GM18951 (cell line): ENCODE data around the gene FRMD8.

Experiments used
- POLR2A ChIP-seq: IDR thresholded peaks from 4 replicates; pipeline ENCODE4 v1.6.1; 2011; ENCODE audit warnings: mild to moderate bottlenecking; ENCODE audit not compliant: insufficient read length, insufficient read depth; ENCODE audit errors: extremely low read depth
- in situ Hi-C: fragments of 300-500 bp; cut with MboI; formaldehyde crosslinking; loops from one replicate; pipeline ENCODE4 v1.12.0; 2022; ENCODE audit warnings: low sequenced_read_pairs, mixed read lengths, inconsistent platforms; ENCODE audit not compliant: unreplicated experiment

FRMD8 gene

GRCh38 chr11:65423516-65424204 lies 37.2 kb downstream of the FRMD8 start:
- in situ Hi-C loops: loop anchor here (5.0 kb wide), 1 partner anchor 79 kb away; no protein-coding TSS in a partner anchor
- TF ChIP-seq POLR2A: no peak

DNA sequence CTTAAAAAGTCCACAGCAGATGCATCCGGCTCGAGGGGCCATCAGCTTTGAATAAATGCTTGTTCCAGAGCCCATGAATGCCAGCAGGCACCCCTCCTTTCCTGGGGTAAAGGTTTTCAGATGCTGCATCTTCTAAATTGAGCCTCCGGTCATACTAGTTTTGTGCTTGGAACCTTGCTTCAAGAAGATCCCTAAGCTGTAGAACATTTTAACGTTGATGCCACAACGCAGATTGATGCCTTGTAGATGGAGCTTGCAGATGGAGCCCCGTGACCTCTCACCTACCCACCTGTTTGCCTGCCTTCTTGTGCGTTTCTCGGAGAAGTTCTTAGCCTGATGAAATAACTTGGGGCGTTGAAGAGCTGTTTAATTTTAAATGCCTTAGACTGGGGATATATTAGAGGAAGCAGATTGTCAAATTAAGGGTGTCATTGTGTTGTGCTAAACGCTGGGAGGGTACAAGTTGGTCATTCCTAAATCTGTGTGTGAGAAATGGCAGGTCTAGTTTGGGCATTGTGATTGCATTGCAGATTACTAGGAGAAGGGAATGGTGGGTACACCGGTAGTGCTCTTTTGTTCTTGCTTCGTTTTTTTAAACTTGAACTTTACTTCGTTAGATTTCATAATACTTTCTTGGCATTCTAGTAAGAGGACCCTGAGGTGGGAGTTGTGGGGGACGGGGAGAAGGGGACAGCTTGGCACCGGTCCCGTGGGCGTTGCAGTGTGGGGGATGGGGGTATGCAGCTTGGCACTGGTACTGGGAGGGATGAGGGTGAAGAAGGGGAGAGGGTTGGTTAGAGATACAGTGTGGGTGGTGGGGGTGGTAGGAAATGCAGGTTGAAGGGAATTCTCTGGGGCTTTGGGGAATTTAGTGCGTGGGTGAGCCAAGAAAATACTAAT lies 38.0 kb downstream of the FRMD8 start:
- in situ Hi-C loops: loop anchor here (5.0 kb wide), 1 partner anchor 78 kb away; no protein-coding TSS in a partner anchor

DNA sequence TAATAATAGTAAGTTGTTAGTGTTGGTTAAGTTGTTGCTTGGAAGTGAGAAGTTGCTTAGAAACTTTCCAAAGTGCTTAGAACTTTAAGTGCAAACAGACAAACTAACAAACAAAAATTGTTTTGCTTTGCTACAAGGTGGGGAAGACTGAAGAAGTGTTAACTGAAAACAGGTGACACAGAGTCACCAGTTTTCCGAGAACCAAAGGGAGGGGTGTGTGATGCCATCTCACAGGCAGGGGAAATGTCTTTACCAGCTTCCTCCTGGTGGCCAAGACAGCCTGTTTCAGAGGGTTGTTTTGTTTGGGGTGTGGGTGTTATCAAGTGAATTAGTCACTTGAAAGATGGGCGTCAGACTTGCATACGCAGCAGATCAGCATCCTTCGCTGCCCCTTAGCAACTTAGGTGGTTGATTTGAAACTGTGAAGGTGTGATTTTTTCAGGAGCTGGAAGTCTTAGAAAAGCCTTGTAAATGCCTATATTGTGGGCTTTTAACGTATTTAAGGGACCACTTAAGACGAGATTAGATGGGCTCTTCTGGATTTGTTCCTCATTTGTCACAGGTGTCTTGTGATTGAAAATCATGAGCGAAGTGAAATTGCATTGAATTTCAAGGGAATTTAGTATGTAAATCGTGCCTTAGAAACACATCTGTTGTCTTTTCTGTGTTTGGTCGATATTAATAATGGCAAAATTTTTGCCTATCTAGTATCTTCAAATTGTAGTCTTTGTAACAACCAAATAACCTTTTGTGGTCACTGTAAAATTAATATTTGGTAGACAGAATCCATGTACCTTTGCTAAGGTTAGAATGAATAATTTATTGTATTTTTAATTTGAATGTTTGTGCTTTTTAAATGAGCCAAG lies 38.9 kb downstream of the FRMD8 start:
- TF ChIP-seq POLR2A: peak; percentile 43
- in situ Hi-C loops: no loop called here

More for the DNA sequence above, 38.0 kb downstream of the FRMD8 start:
- peak; percentile 33 for TF ChIP-seq POLR2A

GRCh38 chr11:65425971-65426838 lies 39.8 kb downstream of the FRMD8 start:
- TF ChIP-seq POLR2A: peak; percentile 39
- in situ Hi-C loops: no loop called here

- TF ChIP-seq POLR2A: peak; percentile 64
- in situ Hi-C loops: no loop called here
Observed at GRCh38 chr11:65426839-65427690, 40.6 kb downstream of the FRMD8 start.

DNA sequence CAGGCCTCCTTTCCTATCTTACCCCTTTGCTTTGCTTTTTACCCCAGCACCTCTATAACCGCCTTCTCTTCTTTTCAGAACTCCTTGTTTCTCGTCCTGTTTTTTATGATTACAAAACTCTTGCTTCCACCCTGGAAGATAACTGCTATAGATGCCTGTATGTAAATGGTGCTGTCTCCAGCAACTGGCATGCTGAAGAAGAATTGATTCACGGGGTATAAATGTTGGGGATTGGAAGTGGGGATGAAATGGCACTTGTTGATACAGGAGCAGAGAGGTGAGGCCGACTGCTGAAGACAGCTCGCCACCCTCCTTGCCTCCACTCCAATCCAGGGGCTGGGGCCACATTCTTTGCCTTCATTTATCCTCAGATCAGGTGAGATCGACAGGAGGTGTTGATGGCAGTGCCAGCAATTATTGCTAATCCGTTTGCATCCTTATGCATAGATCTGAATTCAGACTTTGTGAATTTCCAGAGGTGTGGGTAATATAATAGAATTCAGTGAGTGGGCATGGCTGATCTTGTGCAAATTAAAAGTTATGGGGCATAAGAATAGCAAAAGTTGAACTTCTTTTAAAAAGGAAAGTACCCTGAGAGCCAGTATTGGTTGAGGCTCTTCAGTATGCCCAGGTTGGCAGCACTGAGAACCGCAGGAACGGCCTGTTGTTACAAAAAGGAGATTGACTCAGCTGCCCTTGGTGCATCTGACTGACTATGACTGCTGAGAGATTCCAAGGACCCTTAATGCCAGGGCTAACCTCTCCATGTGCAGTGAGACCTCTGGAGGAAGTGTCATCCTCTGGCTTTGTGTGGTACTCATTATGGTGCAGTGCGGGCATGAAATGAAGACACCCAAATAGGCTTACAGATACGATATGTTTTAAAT lies 41.5 kb downstream of the FRMD8 start:
- TF ChIP-seq POLR2A: peak; percentile 35
- in situ Hi-C loops: no loop called here

DNA sequence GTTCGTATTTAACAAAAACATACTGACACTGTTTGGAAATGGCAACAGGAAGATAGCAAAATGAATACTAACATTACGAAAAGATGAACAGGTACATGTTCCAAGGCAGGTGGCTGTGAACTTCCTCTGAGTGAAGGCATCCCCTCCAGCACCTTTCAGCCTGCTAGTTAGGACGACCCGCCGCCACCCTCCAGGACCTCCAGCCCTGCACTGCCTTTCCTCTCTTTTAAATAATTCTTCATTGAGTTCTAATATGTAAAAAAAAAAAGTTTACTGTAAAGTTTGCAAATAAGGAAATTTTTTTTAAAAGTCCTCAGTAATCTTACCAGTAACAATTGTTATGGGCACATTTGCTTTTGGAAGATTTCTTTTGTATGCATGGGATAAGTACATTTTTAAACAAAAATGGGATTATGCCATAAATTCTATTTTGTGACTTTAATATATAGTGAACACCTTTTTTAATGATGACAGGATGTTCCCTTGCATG lies 42.2 kb downstream of the FRMD8 start:
- in situ Hi-C loops: no loop called here

DNA sequence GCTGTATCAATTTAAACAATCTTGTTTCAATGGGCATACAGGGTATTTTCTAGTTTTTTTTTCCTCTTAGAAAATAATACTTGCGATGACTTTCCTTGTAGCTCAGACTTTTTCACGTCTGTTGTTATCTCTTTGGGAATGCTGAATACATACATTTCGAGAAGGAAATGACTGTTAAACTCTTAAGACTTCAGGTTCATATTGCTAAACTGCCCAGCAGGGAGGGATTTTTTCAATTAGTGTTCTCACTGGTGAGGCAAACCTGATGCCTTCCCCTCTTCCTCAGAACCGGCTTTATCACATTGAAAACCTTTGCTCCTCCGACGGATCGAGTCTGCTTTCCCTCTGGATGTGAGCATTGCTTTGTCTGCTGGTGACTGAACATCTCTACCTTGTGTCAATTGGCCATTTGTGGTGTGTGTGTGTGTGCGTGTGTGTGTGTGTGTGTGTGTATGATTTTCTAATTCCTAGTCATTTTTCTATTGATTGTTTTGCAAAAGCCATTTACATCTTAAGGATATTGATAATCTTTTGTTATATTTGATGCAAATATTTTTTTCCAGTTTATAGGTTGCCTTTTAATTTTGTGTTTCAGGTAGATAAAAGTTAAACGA lies 42.7 kb downstream of the FRMD8 start:
- in situ Hi-C loops: no loop called here
- peak; percentile 32 for TF ChIP-seq POLR2A

More for the DNA sequence above, 42.2 kb downstream of the FRMD8 start:
- no peak for TF ChIP-seq POLR2A

- peak; percentile 39 for TF ChIP-seq POLR2A
- in situ Hi-C loops: no loop called here
Observed at GRCh38 chr11:65429724-65430405, 43.4 kb downstream of the FRMD8 start.
